ENCODE results near the gene MPZL2.

GRCh38 chr11:118263695-118264568 lies at the start of gene MPZL2:
- no peak for TF ChIP-seq CTCF (IDR thresholded peaks at IDR 0.05 in 4 of 5, conservative IDR thresholded peaks at IDR 0.05 in 1 of 5)
- TF ChIP-seq POLR2A (IDR thresholded peaks at IDR 0.05) = no peak

All from gastrocnemius medialis (tissue), 4 donors.